Panc1 (cell line): Measurements from ENCODE around the gene OLFML2A. TPM values are rescaled to one million over a fixed set of nuclear protein-coding genes. Genes with fewer than 3 reads are reported as not detected.

ENCODE experiments used
- ATAC-seq: fragments of 200-7000 bp; cut with Tn5 transposase; 2 replicates; pipeline ENCODE4 v1.9.1; 2020; ENCODE audit warnings: mild to moderate bottlenecking, moderate library complexity
- BruUV-seq: library from RNA; stranded (reverse); fragments of 400-500 nt; replicated peaks from 2 replicates; lab custom pipeline; 2021; lab: Mats Ljungman, UMichigan
- CTCF ChIA-PET: fragments of 300-600 bp; sonication (Branson Sonifier 250); formaldehyde crosslinking; loops from one replicate; lab custom pipeline; 2022; ENCODE audit warnings: antibody characterized with exemption; lab: Charles Lee
- POLR2A ChIA-PET: fragments of 300-600 bp; sonication (Branson Sonifier 250); formaldehyde crosslinking; loops from one replicate; lab custom pipeline; 2022; ENCODE audit warnings: antibody characterized with exemption; lab: Charles Lee
- DNase-seq: peaks from one replicate; pipeline ENCODE4 v3.0.0-alpha.2; 2010; ENCODE audit warnings: low read depth, low spot score
- H3K27ac ChIP-seq: 2 replicates; pipeline ENCODE4 v1.5.1; 2011; ENCODE audit warnings: mild to moderate bottlenecking, low read length, inconsistent platforms
- H3K27me3 ChIP-seq: fragments of 200-500 bp; sonication (Bioruptor generic); 2 replicates; pipeline ENCODE4 v1.6.0; 2014; ENCODE audit warnings: low read length, inconsistent platforms; ENCODE audit not compliant: control insufficient read depth, insufficient read depth
- H3K36me3 ChIP-seq: fragments of 200-500 bp; sonication (Bioruptor generic); 2 replicates; pipeline ENCODE4 v1.5.1; 2014; ENCODE audit warnings: inconsistent platforms, mild to moderate bottlenecking, low read length, moderate library complexity; ENCODE audit not compliant: control insufficient read depth, insufficient read depth
- H3K4me1 ChIP-seq: 2 replicates; pipeline ENCODE4 v1.5.1; 2011; ENCODE audit warnings: inconsistent platforms, mild to moderate bottlenecking, low read length, moderate library complexity; ENCODE audit not compliant: control insufficient read depth, insufficient read depth
- H3K4me3 ChIP-seq, 2 experiments: 2 replicates each; pipeline ENCODE4 v1.5.1; 2011 to 2012; ENCODE audit warnings: low read depth in 2 of 2, low read length in 2 of 2, mild to moderate bottlenecking in 2 of 2, inconsistent platforms in 1 of 2, moderate library complexity in 1 of 2
- H3K9me3 ChIP-seq: fragments of 200-500 bp; sonication (Bioruptor generic); 2 replicates; pipeline ENCODE4 v1.5.1; 2014; ENCODE audit warnings: low read depth, mild to moderate bottlenecking, inconsistent platforms, low read length, moderate library complexity; ENCODE audit not compliant: control insufficient read depth, insufficient read depth
- POLR2AphosphoS5 ChIP-seq: IDR thresholded peaks from 2 replicates; pipeline ENCODE4 v1.6.1; 2012; ENCODE audit warnings: mild to moderate bottlenecking, low read depth, low read length, moderate library complexity
- SIN3A ChIP-seq: IDR thresholded peaks from 2 replicates; pipeline ENCODE4 v1.6.1; 2012; ENCODE audit warnings: low read depth, mild to moderate bottlenecking, low read length, moderate library complexity, borderline replicate concordance; ENCODE audit not compliant: insufficient read depth
- TCF7L2 ChIP-seq: IDR thresholded peaks from 2 replicates; pipeline ENCODE4 v1.6.1; 2011; ENCODE audit warnings: mild to moderate bottlenecking, low read depth, low read length, inconsistent platforms
- in situ Hi-C: cut with HindIII; loops from 2 replicates; pipeline ENCODE4 v1.10.0; 2016; ENCODE audit warnings: low sequenced_read_pairs, low pct_unique_long_range_greater_than_20kb
- intact Hi-C: fragments of 100-400 bp; cut with micrococcal nuclease; formaldehyde crosslinking; loops from one replicate; pipeline ENCODE4 v1.10.0; 2022; ENCODE audit not compliant: unreplicated experiment
- total RNA-seq: library from RNA; stranded (reverse); gene quantifications from one replicate; pipeline ENCODE4 v1.2.1, GENCODE V29; 2021; ENCODE audit not compliant: unreplicated experiment
- TF ChIP-seq, protein P1 (sequence below): fragments of 450-650 bp; IDR thresholded peaks from 2 replicates; pipeline ENCODE4 v1.5.1; 2017; ENCODE audit warnings: mild to moderate bottlenecking
- TF ChIP-seq, protein P2 (sequence below), 2 experiments: IDR thresholded peaks; 2 replicates each; pipeline ENCODE4 v1.6.1; 2011 to 2012; ENCODE audit warnings: low read depth in 2 of 2, control low read depth in 1 of 2, low read length in 1 of 2, mild to moderate bottlenecking in 1 of 2, moderate library complexity in 1 of 2; ENCODE audit not compliant: insufficient read depth in 1 of 2

OLFML2A gene
- total RNA-seq, 1 experiment from 2014 or later = 44.5 TPM

DNA sequence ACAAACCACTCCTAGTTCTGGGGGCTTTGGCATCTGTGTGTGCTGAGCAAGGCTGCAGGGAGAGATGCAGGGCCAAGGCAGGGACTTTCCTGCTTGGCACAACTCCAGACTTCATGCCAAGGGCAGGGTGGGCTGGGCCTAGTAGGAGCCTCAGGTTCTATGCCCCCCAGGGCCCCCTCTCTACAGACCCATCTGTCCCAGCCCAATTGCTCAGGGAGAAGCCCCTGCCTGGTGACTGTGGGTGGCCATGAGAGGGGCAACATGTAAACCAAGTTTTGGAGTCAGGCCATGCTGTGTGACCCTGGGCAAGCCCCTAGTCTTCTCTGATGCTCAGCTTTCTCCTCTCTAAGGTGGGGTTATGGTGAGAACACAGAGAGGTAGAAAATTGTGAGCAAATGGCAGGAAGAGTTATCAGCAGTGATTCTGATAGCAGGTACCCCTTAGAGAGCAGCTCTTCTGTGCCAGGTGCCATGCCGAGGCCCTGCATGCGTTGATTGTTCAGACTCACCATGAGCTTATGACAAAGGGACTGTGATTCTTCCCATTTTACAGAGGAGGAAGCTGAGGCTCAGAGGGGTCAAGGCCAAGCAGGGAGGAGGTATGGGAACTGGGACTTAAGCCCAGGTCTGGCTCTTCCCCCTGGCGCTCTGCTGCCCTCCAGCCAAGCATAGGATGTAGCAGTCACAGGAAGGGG is 5.2 kb downstream of the OLFML2A start:
- DNase-seq (no peak), ATAC-seq (no peak)
- no peaks in the 10 kb centered on the region for H3K27me3 ChIP-seq
- no TSS peak for BruUV-seq
- ChIA-PET POLR2A (interaction anchor here (0.5 kb wide), 1 partner anchor 14 kb away, joined by 4 read pairs; no protein-coding TSS in a partner anchor), CTCF (no interaction called here)
- no peak overlapping the region for H3K4me3 ChIP-seq
- no peaks in the 10 kb centered on the region for H3K9me3 ChIP-seq
- H3K27ac ChIP-seq = no peak overlapping the region
- intact Hi-C loops = no loop called here
- in situ Hi-C loops = no loop called here
- TF ChIP-seq, protein P1, sequence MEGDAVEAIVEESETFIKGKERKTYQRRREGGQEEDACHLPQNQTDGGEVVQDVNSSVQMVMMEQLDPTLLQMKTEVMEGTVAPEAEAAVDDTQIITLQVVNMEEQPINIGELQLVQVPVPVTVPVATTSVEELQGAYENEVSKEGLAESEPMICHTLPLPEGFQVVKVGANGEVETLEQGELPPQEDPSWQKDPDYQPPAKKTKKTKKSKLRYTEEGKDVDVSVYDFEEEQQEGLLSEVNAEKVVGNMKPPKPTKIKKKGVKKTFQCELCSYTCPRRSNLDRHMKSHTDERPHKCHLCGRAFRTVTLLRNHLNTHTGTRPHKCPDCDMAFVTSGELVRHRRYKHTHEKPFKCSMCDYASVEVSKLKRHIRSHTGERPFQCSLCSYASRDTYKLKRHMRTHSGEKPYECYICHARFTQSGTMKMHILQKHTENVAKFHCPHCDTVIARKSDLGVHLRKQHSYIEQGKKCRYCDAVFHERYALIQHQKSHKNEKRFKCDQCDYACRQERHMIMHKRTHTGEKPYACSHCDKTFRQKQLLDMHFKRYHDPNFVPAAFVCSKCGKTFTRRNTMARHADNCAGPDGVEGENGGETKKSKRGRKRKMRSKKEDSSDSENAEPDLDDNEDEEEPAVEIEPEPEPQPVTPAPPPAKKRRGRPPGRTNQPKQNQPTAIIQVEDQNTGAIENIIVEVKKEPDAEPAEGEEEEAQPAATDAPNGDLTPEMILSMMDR = no peak
- no peak for TF ChIP-seq TCF7L2
- TF ChIP-seq, protein P2, sequence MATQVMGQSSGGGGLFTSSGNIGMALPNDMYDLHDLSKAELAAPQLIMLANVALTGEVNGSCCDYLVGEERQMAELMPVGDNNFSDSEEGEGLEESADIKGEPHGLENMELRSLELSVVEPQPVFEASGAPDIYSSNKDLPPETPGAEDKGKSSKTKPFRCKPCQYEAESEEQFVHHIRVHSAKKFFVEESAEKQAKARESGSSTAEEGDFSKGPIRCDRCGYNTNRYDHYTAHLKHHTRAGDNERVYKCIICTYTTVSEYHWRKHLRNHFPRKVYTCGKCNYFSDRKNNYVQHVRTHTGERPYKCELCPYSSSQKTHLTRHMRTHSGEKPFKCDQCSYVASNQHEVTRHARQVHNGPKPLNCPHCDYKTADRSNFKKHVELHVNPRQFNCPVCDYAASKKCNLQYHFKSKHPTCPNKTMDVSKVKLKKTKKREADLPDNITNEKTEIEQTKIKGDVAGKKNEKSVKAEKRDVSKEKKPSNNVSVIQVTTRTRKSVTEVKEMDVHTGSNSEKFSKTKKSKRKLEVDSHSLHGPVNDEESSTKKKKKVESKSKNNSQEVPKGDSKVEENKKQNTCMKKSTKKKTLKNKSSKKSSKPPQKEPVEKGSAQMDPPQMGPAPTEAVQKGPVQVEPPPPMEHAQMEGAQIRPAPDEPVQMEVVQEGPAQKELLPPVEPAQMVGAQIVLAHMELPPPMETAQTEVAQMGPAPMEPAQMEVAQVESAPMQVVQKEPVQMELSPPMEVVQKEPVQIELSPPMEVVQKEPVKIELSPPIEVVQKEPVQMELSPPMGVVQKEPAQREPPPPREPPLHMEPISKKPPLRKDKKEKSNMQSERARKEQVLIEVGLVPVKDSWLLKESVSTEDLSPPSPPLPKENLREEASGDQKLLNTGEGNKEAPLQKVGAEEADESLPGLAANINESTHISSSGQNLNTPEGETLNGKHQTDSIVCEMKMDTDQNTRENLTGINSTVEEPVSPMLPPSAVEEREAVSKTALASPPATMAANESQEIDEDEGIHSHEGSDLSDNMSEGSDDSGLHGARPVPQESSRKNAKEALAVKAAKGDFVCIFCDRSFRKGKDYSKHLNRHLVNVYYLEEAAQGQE (IDR thresholded peaks at IDR 0.05; ENCODE audit: insufficient read depth in 1 of 2, low read depth in 2 of 2, low read length in 1 of 2) = no peak
- TF ChIP-seq POLR2AphosphoS5 = no peak
- no peak for TF ChIP-seq SIN3A
- no peaks in the 10 kb centered on the region for H3K36me3 ChIP-seq
- H3K4me1 ChIP-seq = peaks cover 38% of the 10 kb centered on the region

- POLR2A ChIA-PET = interaction anchor here (0.6 kb wide), 1 partner anchor 29 kb away, joined by 4 read pairs; no protein-coding TSS in a partner anchor
- DNase-seq (no peak), ATAC-seq (no peak)
- intact Hi-C loops = no loop called here
- CTCF ChIA-PET = interaction anchor here (1.5 kb wide), 1 partner anchor 69 kb away, joined by 3 read pairs; no protein-coding TSS in a partner anchor
- in situ Hi-C loops = no loop called here
- no peaks in the 10 kb centered on the region for H3K36me3 ChIP-seq
- BruUV-seq = no TSS peak
- no peaks in the 10 kb centered on the region for H3K9me3 ChIP-seq
- H3K4me1 ChIP-seq = peaks cover 38% of the 10 kb centered on the region
- no peak overlapping the region for H3K4me3 ChIP-seq
- no peak overlapping the region for H3K27ac ChIP-seq
- H3K27me3 ChIP-seq = no peaks in the 10 kb centered on the region
- TF ChIP-seq SIN3A (no peak), TCF7L2 (no peak), POLR2AphosphoS5 (no peak)
- TF ChIP-seq, protein P1 = no peak
- TF ChIP-seq, protein P2 (IDR thresholded peaks at IDR 0.05; ENCODE audit: insufficient read depth in 1 of 2, low read depth in 2 of 2, low read length in 1 of 2) = no peak
Measured at GRCh38 chr9:124782661-124783574, 6.0 kb downstream of the OLFML2A start.
